VCaP (cell line): ENCODE measurements around the gene NDOR1.
A peak's percentile ranks its signal among the peaks of the same experiment; 100 is the strongest.

Experiments used
- H3K27ac ChIP-seq: fragments of 450-650 bp; 2 replicates; pipeline ENCODE4 v1.5.1; 2017
- CTCF ChIP-seq: fragments of 450-650 bp; conservative IDR thresholded peaks from 2 replicates; pipeline ENCODE4 v1.5.1; 2017; ENCODE audit warnings: mild to moderate bottlenecking, moderate library complexity

Gene NDOR1

GRCh38 chr9:137235424-137236237 is 30.1 kb downstream of the NDOR1 start:
- TF ChIP-seq CTCF, result no peak
- peak overlapping the region; percentile 100; the same call in 1 of the 2 replicates for H3K27ac ChIP-seq

- peak; percentile 100 for TF ChIP-seq CTCF
- H3K27ac ChIP-seq, result peak overlapping the region; percentile 100; the same call in 1 of the 2 replicates
Measured at GRCh38 chr9:137236238-137236935, 30.9 kb downstream of the NDOR1 start.

GRCh38 chr9:137236936-137237421 is 31.5 kb downstream of the NDOR1 start:
- TF ChIP-seq CTCF, result no peak
- H3K27ac ChIP-seq, result peak overlapping the region; percentile 100

- TF ChIP-seq CTCF, result no peak
- peak overlapping the region; percentile 100 for H3K27ac ChIP-seq
Measured at GRCh38 chr9:137237759-137238726, 32.5 kb downstream of the NDOR1 start.

GRCh38 chr9:137239541-137240200 is 34.2 kb downstream of the NDOR1 start:
- peak overlapping the region; percentile 100 for H3K27ac ChIP-seq

- H3K27ac ChIP-seq, result peak overlapping the region; percentile 100
Measured at GRCh38 chr9:137240318-137240840, 34.9 kb downstream of the NDOR1 start.

More at GRCh38 chr9:137240318-137240840, 34.9 kb downstream of the NDOR1 start:
- TF ChIP-seq CTCF, result peak; percentile 30
